Measurements from ENCODE around the gene B3GLCT.

DNA sequence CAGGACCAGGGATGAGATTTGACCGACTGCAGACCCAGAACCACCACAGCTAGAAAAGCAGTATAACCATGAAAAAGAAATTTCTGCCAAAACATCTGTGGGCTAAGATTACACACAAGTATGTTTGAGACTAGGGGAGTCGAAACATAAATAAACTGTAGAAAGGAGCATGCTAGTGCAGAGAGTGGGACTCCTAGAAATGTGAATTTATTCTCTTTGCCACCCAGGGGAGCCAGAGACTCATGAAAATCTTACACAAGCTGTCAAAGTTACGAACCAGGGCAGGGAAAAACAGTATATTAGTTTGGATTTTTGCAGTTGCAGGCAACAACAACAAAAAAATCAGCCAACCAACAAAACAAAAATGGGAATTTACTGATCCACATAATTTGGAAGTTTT, 25.8 kb upstream of the B3GLCT start:
- TF ChIP-seq CTCF (IDR thresholded peaks at IDR 0.05) = no peak
- TF ChIP-seq POLR2A (IDR thresholded peaks at IDR 0.05) = no peak

Measured in ovary (tissue), 3 donors.